GM12874 (cell line): ENCODE results near the gene DCC.

Experiments used
- CTCF ChIP-seq: IDR thresholded peaks from 2 replicates; pipeline ENCODE4 v1.5.1; 2011; ENCODE audit warnings: low read depth, mild to moderate bottlenecking, control low read depth, low read length, moderate library complexity; ENCODE audit not compliant: insufficient read depth

Gene DCC

GRCh38 chr18:53442415-53442783, 1102.4 kb downstream of the DCC start:
- TF ChIP-seq CTCF: no peak

- TF ChIP-seq CTCF: no peak
These were observed 1103.3 kb downstream of the DCC start for GRCh38 chr18:53443336-53443735.

GRCh38 chr18:53443831-53444230, 1103.8 kb downstream of the DCC start:
- no peak for TF ChIP-seq CTCF

- no peak for TF ChIP-seq CTCF
These were observed 1111.9 kb downstream of the DCC start for GRCh38 chr18:53451902-53452301.

GRCh38 chr18:53457068-53457467, 1117.1 kb downstream of the DCC start:
- no peak for TF ChIP-seq CTCF

GRCh38 chr18:53458268-53458667, 1118.3 kb downstream of the DCC start:
- no peak for TF ChIP-seq CTCF

- no peak for TF ChIP-seq CTCF
These were observed 1119.1 kb downstream of the DCC start for GRCh38 chr18:53458944-53459580.
